NK-92 (cell line): Measurements from ENCODE around the gene ARHGEF25.
"Not testable (repeated sequence)": the region's sequence is repeated elsewhere in the genome, so short reads cannot be mapped to it uniquely, and the experiment has no call there.

Experiments used
- DNase-seq: peaks from one replicate; lab custom pipeline; 2025; ENCODE audit not compliant: unreplicated experiment; lab: John Stamatoyannopoulos, UW

Gene ARHGEF25

DNA sequence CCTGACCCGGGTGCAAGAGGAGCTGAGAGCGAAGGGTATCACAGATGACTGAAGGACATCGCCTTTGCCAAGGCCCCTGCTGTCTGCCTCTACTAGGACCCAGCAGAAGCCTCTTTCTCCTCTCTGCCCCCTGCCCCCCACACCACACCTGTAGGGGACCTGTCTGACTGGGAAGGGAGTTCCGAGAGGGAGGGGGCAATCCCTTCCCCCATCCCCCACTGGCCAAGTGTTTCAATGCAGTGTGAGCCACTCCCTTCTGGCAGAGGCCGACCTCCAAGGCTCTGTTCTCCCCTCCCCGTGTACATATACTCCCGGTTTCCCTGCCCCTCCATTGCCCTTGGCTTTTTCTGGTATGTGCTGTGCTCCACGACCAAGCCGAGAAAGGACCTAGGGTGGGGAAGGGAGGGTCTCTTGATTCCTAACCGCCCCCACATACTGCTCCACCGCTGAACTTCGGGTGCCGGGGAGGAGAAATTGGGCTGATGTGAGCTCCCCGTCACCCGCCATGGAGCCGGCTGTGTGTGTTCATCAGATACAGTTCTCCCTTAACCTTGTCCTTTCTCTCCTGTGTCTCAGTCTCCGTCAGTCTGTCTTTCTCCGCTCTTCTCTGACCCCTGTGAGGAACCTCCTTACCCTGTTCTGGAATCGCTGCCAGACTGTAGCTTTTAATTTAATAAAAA lies 2.0 kb upstream of the ARHGEF25 start:
- DNase-seq = no peak

GRCh38 chr12:57609781-57610553 lies 1.3 kb upstream of the ARHGEF25 start:
- no peak for DNase-seq

DNA sequence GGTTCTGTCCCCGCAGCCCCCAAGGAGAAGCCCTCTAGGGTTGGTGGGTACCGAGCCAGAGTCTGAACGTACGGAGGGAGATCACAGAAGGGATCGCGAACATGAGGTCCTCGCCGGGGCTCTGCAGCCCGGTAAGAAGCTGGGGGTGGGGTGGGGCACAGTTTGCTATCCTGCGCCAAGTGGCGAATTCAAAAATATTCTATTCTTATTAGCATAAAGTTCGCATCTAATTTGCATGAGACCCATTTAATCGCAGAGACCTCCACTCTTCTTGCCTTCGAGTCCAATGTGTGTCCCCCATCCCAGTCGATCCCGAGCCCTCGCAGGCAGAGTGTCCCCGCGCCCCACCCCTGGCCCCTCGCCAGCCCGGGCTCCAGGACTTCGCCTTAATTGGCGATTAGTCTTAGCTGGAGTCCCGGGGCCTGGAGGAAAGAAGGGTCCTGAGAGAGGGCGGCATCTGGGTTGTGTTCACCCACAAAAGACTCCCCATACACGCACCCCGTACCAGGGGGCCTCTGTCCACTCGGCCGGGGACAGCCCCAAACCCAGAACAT lies 604 bp upstream of the ARHGEF25 start:
- no peak for DNase-seq

DNA sequence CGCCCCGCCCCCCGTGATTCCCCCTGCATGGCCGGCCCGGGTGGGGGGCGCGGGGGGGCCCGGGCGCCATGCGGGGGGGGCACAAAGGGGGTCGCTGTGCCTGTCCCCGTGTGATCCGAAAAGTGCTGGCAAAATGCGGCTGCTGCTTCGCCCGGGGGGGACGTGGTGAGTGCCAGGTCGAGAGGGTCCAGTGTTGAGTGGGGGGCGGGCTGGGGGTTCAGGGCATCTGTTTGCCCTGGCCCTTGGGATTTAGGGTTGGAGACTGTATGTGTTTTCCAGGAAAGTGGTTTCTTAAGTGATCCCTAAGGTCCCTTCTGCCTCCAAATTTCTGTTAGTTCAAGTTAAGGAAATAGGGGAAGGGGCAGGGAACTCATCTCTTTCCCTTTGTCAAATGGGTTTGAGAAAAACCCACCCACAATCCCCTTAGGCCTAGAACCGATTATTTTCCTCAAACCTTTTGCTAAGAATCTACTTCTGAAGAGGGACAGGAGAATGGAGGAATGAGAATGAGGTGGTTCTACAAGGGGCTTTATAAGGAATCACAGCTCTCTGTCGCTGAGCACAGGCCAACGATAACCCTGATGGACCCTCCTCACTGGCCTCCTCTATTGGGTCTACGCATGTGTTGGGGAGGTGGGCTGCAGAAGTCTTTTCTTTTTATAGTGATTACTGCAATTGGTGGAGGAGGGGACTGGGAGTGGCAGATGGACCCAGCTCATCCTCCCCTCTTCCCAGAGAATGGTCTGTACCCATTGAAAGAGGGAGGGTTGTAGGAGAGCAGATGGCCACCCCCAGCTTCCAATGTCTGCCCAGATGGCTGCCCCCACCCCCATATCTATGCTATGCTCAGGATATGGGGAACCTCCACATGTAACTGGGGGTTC lies 834 bp downstream of the ARHGEF25 start:
- no peak for DNase-seq

- DNase-seq = no peak
These were observed 1.6 kb downstream of the ARHGEF25 start for GRCh38 chr12:57612711-57613426.

GRCh38 chr12:57613427-57614109 lies 2.3 kb downstream of the ARHGEF25 start:
- DNase-seq = no peak

DNA sequence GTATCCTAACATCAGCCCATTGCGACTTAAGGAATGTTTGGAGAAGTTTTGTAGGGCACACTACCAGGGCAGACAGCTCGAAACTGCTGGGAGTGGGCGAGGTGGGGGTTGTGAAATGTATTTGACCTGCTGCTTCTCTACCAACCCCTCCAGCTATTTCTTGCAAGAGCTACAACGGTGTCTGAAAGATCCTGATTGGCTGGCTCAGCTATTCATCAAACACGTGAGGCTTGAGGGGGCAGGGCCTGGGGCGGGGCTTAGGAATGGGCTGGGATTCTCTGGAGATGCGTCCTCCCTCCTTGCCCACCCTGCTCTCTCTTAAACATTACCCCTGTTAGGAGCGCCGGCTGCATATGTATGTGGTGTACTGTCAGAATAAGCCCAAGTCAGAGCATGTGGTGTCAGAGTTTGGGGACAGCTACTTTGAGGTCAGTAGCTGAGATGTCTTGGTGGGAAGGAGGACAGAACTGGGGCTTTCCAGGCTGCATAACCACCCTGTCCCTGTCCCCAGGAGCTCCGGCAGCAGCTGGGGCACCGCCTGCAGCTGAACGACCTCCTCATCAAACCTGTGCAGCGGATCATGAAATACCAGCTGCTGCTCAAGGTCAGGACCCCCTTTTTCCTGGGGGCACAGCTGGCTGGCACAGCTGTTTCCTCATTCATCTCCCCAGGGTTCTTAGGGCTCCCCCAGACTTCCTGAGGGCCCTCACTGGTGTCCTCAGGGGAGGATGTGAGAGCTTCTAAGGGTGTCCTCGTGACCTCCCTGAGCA lies 3.1 kb downstream of the ARHGEF25 start:
- DNase-seq = no peak

- DNase-seq = no peak
These were observed 3.8 kb downstream of the ARHGEF25 start for GRCh38 chr12:57614948-57615500.

GRCh38 chr12:57615637-57616036 lies 4.4 kb downstream of the ARHGEF25 start:
- DNase-seq = no peak

DNA sequence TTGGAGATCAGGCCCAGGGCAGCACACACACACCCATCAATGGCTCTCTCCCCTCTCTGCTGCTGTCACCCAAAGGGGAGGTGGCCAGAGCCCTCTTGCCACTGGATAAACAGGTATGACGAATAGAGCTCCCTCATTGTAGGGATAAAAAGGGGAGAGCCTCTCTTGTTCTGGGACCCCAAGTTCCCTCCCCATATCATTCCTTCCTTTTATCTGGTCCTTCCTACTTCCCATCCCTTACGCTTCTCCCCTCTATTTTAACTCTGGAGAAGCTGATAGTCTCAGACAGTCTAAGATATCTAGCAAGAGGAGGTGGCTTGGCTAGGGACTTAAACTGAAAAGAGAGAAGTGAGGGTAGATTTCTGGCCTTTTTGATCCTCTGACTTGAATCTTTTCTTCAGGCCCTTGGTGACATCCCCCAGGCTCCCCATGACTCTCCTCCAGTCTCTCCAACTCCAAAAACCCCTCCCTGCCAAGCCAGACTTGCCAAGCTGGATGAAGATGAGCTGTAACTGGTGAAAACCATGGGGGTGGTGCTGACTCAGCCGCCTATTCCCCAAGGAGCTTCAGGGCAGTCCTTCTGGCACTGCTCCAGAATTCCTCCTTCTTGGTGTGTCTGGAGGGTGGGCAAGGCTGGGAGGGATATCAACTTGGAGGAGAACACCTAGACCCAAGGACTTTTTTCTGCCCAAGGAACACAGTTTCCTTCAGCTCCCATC lies 5.3 kb downstream of the ARHGEF25 start:
- no peak for DNase-seq

GRCh38 chr12:57617942-57618341 lies 6.7 kb downstream of the ARHGEF25 start:
- no peak for DNase-seq

- not testable (repeated sequence) for DNase-seq
These were observed 7.2 kb downstream of the ARHGEF25 start for GRCh38 chr12:57618431-57618830.

DNA sequence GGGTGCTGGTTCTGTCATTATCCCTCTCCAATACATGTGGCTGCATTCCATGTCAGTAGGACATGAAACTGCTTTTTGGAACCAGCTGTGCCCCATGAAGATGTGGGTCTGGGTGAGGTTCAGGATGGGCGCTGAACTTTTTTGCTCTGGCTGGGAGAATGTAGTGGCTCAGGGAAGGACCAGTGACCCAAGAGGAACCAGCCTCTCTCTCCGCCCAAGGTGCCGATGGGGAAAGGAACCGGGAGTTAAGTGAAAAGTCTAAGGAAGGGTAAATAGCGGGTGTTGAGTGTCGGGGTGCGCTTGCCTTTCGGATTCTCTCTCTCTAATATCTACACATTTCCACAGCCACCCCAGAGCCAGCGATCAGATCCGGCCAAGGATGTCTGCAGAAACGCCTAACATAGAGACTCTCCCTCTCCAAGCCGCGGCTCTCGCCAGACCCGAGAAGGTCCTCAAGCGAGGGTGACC lies 7.8 kb downstream of the ARHGEF25 start:
- DNase-seq = no peak

DNA sequence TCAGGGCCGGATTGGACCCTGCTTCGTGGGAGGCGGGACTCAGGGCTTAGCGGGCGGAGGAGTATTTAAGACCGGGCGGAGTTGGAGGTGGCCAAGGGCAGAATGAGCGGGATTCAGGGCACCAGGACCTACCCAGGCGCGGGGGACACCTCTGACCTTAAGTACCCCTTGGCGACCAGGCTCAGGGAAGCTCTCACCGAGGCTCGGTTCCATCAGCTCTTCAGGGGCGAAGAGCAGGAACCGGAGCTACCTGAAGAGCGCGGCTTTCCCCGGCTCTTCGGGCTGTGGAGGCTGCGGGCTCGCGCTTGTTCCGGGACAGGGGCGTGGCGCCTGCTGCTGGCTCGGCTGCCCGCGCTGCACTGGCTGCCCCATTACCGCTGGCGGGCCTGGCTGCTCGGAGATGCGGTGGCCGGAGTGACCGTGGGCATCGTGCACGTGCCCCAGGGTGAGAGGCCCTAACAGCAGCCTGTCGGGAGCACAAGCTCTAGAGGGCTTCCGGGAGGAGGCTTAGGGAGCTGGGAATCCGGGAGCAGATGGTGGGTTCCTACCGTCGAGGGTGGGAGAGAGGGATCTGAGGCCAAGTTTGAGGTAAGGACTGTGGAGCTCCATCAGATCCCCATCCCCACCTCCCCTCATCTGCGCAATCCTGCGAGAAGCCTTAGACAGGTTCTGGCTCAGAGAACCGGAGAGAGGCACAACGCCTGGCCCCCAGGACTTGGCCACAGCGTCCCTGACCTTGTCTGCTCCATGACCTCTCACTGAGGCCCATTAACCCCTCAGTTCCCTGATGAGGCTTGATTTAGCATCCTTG lies 8.4 kb downstream of the ARHGEF25 start:
- DNase-seq = no peak

DNA sequence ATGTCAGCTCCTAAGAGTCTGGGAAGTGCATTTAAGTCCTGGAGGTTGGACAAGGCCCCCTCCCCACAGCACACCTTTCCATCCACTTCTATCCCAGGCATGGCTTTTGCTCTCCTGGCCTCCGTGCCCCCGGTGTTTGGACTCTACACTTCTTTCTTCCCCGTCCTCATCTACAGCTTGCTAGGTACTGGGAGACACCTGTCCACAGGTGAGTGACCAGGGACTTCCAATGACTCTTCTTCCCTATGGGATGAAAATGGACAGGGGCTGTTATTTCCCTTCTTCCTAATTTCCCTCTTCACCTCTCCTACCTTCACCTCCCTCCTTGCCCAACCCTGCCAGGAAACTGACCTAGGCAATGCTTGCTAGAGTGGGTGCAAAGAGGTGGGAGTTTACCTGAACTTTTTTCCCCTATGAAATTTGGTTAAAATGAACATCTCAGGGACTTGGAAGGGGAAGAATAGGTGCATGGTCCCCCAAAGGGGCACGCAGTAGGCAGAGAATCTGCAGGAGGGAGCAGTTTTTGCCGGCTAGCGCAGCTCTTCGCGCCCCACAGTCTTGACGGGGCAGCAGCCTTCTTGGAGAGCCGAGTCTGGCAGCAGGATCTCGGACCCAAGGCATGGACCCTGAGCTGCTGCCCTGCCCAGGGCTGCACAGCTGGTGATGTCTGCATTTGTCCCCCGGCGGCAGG lies 9.2 kb downstream of the ARHGEF25 start:
- DNase-seq = no peak

DNA sequence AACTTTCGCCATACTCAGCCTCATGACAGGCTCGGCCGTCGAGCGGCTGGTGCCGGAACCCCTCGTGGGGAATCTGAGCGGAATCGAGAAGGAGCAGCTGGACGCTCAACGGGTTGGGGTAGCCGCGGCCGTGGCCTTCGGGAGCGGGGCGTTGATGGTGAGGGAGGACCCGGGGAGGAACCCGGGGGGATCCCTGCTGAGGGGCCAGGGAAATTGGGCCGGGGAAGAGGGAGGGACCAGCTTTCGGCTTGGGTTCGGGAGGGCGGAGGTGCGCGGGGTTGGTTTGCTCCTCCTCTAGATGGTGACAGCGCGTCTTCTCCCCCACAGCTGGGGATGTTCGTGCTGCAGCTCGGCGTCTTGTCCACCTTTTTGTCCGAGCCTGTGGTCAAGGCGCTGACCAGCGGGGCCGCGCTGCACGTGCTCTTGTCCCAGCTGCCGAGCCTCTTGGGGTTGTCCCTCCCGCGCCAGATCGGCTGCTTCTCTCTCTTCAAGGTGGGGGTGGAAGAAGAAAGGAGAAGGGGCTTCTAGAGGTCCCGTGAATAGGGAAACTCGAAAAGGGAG lies 9.8 kb downstream of the ARHGEF25 start:
- no peak for DNase-seq
